ENCODE measurements around the gene CDKN1B. TPM values are rescaled to one million over a fixed set of nuclear protein-coding genes. Genes with fewer than 3 reads are reported as not detected.

The CDKN1B gene
- total and polyA plus RNA-seq, 11 donors: 19.0 to 44.9 (median 34.3) TPM

- DNase-seq (peak in 1 of 5 donors; percentile 20), ATAC-seq (no peak)
- H3K4me1 ChIP-seq: peaks cover 0 to 74% (median 63%) of the 10 kb centered on the region in 12 donors
- peaks cover 0 to 37% (median 30%) of the 10 kb centered on the region in 9 donors for H3K36me3 ChIP-seq
- H3K27ac ChIP-seq: peak overlapping the region; percentile 96 to 100 (median 100)
- H3K9me3 ChIP-seq: no peaks in the 10 kb centered on the region
- H3K27me3 ChIP-seq: no peaks in the 10 kb centered on the region
- intact Hi-C loops (cut with DNase I): loop anchor here in 6 of 10 donors (5.0 to 10.0 kb wide), 5 partner anchors 69 to 211 kb away; partner anchors contain the start of genes DUSP16 (in 5 of the 6), APOLD1 (in 3 of the 6) and CREBL2 (in 1 of the 6)
- WGBS, 4 donors: 0 to 1% (median 0%) methylated on average over 9 of the region's 9 CpGs
- peak overlapping the region; percentile 77 to 96 (median 92) for H3K4me3 ChIP-seq
- TF ChIP-seq CTCF (IDR thresholded peaks at IDR 0.05) (no peak), POLR2A (IDR thresholded peaks at IDR 0.05) (no peak)
Observed at GRCh38 chr12:12718381-12718759, 1.2 kb downstream of the CDKN1B start.

- no peak for DNase-seq
- Histone ChIP-seq H3K27me3 (no peaks in the 10 kb centered on the region), H3K9me3 (no peaks in the 10 kb centered on the region), H3K27ac (peak overlapping the region; percentile 96 to 100 (median 100)), H3K4me1 (peaks cover 0 to 70% (median 59%) of the 10 kb centered on the region in 12 donors), H3K36me3 (peaks cover 0 to 37% (median 30%) of the 10 kb centered on the region in 9 donors), H3K4me3 (peak overlapping the region; percentile 77 to 96 (median 92))
- no peak for ATAC-seq
- intact Hi-C loops (cut with DNase I): loop anchor here in 6 of 10 donors (5.0 to 10.0 kb wide), 5 partner anchors 68 to 212 kb away; partner anchors contain the start of genes DUSP16 (in 5 of the 6), APOLD1 (in 3 of the 6) and CREBL2 (in 1 of the 6)
- WGBS, 4 donors: 0 to 2% (median 1%) methylated on average over 14 of the region's 14 CpGs
- no peak for TF ChIP-seq POLR2A (IDR thresholded peaks at IDR 0.05)
- no peak for TF ChIP-seq CTCF (IDR thresholded peaks at IDR 0.05)
Observed at GRCh38 chr12:12718853-12719252, 1.7 kb downstream of the CDKN1B start.

GRCh38 chr12:12719496-12719895, 2.3 kb downstream of the CDKN1B start:
- Histone ChIP-seq H3K27me3 (no peaks in the 10 kb centered on the region), H3K27ac (peak overlapping the region; percentile 96 to 100 (median 100)), H3K4me3 (peak overlapping the region; percentile 77 to 96 (median 92)), H3K36me3 (peaks cover 0 to 37% (median 30%) of the 10 kb centered on the region in 9 donors), H3K4me1 (peaks cover 0 to 66% (median 53%) of the 10 kb centered on the region in 12 donors), H3K9me3 (no peaks in the 10 kb centered on the region)
- no peak for TF ChIP-seq CTCF (IDR thresholded peaks at IDR 0.05)
- no peak for TF ChIP-seq POLR2A (IDR thresholded peaks at IDR 0.05)
- DNase-seq (no peak), ATAC-seq (no peak)
- 8 to 11% (median 10%) methylated on average over 3 of the region's 3 CpGs for WGBS, 4 donors
- intact Hi-C loops (cut with DNase I): loop anchor here in 6 of 10 donors (5.0 to 10.0 kb wide), 5 partner anchors 68 to 212 kb away; partner anchors contain the start of genes DUSP16 (in 5 of the 6), APOLD1 (in 3 of the 6) and CREBL2 (in 1 of the 6)

- peaks cover 0 to 65% (median 48%) of the 10 kb centered on the region in 12 donors for H3K4me1 ChIP-seq
- intact Hi-C loops (cut with DNase I): loop anchor here in 4 of 10 donors (5.0 to 10.0 kb wide), 2 partner anchors 65 to 67 kb away; partner anchors contain the start of gene APOLD1 (in 4 of the 4)
- H3K36me3 ChIP-seq: peaks cover 0 to 37% (median 30%) of the 10 kb centered on the region in 9 donors
- WGBS, 4 donors: 40 to 45% (median 44%) methylated on average over 4 of the region's 4 CpGs
- no peaks in the 10 kb centered on the region for H3K9me3 ChIP-seq
- no peak for TF ChIP-seq CTCF (IDR thresholded peaks at IDR 0.05)
- no peak for TF ChIP-seq POLR2A (IDR thresholded peaks at IDR 0.05)
- H3K4me3 ChIP-seq: peak overlapping the region in 10 of 12 donors; percentile 77 to 96 (median 92)
- DNase-seq (no peak), ATAC-seq (no peak)
- H3K27ac ChIP-seq: peak overlapping the region in 8 of 12 donors; percentile 96 to 100 (median 100)
- H3K27me3 ChIP-seq: no peaks in the 10 kb centered on the region
Observed at GRCh38 chr12:12720052-12720451, 2.9 kb downstream of the CDKN1B start.

All from heart left ventricle (tissue), 16 donors.